HUDEP-2 (cell line): ENCODE measurements around the gene RBM33.

ENCODE experiments used
- DNase-seq, 76 experiments: peaks; one replicate each; lab custom pipeline; 2025; ENCODE audit not compliant: unreplicated experiment in 76 of 76; lab: John Stamatoyannopoulos, UW

Gene RBM33

DNA sequence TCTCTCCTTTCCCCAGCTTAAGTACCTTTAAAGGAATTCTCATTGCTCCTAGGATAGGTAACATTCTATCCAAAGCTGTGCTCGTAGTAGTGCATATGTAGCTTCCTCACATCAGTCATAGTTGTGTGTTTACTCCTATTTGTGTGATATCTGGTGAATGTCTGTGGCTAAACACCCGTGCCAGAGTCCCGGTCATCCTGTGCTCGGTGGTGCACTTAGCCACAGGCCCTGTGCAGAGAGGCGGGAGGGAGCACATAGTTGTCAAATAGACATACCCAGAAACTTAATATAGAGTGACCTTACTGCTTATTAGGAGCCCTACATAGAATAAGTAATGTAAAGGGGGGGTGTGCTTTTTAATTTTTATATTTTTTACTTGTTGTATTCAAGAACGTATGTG is 76.6 kb downstream of the RBM33 start:
- DNase-seq: no peak

DNA sequence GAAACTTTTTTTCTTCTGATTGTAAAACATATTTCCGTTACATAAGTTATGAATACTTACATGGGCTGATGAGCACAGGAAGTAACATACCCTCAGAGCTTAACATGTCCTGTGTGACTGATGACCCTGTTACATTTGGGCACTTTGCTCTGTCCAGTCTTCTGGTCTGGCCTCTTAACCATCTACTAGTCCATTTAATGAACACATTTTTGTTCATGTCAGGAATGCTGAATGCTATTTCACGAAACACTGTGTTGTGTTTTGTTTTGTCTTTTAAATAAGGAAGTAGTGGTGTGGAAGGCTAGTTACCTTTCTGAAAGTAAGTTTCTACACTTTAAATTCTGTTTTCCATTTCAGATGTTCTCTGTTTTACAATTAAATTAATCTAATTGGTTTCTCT is 77.7 kb downstream of the RBM33 start:
- no peak for DNase-seq

GRCh38 chr7:155722936-155723335 is 78.5 kb downstream of the RBM33 start:
- DNase-seq: no peak

GRCh38 chr7:155724327-155725005 is 80.0 kb downstream of the RBM33 start:
- DNase-seq: peak in 1 of 76 experiments; percentile 2

DNA sequence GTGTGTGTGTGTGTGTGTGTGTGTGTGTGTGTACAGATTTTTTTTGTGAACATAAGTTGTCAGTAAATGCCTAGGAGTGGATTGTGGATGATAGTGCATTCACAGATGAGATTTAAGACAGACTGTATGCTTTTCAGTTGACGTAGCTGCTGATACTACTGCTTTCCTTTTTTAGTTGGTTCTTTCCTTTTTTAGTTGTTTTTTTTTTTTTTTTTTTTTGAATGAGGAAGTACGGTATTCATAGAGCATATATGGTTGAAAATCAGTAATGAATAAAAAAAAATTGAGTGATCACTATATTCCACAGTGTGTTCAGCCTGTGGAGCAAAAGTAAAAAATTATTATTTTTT is 80.5 kb downstream of the RBM33 start:
- DNase-seq: no peak

GRCh38 chr7:155727616-155728015 is 83.2 kb downstream of the RBM33 start:
- no peak for DNase-seq

DNA sequence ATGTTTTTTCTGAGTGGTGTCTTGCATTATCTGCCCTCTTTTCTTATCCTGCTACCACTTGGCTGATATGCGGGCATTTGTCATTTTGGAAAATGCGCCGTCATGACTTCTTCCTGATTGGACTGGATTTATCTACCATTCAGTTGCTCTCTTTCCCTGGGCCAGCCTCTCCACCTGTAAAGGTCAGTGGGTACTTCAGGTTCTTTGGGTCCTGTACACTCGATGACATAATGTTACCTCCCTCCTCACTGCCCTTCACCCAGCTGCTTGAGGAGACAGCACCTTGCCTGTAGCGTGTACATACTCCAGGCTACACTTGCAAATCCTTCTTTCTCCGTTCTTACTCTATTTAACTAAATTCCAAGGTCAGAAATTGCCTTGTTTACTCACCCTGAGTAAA is 83.7 kb downstream of the RBM33 start:
- no peak for DNase-seq

DNA sequence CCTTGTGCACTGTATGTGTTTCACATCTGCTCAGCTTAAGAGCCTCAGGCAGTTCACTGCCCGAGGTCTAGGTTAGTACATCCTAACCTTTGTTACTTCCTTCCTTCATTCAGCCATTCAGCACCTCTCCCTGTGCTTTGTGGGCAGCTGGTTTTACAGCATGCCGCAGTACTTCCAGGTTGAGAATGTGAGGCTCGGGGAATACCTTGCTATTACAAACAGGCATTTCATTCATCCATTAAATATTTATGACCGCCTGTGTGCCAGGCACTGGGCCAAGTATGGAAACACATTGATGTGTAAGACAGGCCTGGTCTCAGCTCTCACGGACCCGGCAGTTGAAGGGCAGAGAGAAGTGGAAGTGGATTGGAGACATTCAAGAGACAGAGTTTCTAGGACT is 85.4 kb downstream of the RBM33 start:
- DNase-seq: no peak

DNA sequence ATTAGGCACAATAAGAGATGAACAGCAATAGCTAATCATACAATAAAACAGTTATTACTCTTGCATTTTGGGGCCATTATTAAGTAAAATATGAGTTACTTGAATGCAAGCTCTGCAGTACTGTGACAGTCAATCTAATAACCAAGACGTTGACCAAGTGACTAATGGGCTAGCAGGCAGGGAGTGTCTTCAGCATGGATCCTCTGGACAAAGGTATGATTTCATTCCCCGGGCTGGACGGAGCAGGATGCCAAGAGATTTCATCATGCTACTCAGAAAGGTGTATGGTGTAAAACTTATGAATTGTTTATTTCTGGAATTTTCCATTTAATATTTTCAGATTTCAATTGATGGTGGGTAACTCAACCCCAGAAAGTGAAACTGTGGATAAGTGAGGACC is 86.9 kb downstream of the RBM33 start:
- no peak for DNase-seq

DNA sequence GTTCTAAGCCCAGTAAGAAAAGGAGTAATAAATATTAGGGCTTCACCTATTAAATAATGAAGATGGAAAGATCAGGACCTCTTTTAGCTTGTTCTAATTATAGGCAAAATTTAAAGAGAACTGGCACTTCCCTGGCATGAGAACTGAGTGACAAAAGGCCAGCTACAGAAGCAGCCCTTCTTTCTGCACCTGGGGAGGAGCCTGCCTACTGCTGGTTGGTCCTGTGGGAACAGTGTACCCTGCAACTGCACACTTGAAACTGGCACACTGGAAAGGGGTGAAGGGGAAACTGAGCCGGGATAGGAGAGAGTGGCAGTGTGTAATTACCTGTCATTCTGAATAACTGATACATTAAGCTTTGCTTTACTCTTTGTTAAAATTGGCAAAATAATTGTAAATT is 87.4 kb downstream of the RBM33 start:
- no peak for DNase-seq

GRCh38 chr7:155732286-155732685 is 87.8 kb downstream of the RBM33 start:
- DNase-seq: no peak

DNA sequence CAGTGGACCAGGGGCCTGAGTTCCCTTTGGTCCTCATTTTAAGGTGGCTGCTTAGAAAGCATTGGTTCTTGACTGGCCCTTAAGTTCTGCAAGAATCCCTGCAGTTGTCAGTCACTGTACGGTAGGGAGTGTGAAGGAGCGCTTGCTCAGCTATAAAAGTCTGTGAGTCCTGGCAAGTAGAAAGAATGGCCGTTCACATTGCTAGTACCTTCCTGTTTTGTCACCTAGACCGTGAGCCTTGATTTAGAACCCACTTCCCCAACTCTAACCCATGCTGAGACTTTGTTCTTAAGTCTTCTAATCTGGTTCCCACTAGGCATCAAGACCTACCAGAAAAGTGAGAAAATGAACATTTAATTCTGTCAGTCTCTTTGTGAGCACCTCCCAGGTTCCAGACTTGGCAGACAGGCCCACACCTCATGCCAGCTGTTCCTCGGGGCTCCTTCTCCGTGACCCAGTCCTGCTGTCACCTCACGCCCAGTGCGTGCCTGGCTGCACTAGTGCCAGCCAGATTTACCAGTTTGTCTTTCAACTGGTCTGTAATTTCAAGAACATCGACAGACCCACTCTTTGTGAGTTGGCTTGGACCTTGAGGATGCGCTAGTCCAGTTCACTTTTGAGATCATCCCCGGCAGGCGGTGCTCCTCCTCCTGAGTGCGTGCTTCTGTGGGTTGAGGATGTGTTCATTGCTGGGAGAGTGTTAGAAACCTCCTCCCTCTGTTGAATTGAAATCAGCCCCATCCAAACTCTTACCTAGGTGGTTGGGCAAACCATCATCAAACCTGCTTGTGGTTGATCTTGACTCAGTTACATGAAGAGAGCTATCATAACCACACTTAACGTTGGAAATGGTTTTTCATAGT is 89.4 kb downstream of the RBM33 start:
- DNase-seq: no peak

DNA sequence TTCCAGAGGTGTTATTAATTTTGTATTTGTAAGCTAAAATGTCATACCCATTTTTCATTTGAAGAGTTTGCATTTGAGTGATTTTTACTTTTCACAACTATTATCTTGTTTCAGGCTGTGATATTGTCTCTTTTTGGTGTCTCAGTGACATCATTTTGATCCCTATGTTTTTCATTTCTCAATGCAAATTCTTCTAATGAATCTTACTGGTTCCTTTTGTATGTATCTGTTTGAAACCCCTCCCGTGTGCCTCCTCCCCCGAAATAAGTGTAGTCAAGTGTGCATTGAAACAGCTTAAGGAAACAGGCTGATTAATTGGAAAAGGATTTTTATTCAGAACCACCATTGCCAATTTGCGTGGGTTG is 90.0 kb downstream of the RBM33 start:
- DNase-seq: no peak

DNA sequence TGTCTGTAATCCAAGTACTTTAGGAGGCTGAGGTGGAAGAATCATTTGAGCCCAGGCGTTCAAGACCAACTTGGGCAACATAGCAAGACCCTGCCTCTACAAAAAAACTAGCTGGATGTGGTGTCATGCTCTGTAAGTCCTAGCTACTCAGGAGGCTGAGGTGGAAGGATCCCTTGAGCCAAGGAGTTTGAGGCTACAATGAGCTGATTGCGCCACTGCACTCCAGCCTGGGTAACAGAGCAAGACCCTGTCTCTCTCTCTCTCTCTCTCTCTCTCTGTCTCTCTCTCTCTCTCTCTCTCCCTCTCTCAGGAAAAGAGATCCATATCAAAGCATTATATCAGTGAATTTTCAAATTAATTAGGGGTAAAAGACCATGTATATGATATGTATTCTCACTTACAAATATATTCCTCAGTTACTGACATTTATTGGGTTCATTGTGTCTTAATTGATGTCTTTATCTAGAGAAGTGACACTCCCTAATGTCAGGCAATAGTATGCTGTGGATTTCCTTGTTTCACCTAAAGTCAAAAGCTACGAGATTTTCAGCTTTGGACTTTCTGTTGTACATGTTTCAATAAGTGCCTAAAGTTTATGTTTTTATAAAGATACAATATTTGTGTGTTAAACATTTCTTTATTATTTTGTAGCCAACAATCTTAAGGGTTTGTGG is 91.1 kb downstream of the RBM33 start:
- no peak for DNase-seq

DNA sequence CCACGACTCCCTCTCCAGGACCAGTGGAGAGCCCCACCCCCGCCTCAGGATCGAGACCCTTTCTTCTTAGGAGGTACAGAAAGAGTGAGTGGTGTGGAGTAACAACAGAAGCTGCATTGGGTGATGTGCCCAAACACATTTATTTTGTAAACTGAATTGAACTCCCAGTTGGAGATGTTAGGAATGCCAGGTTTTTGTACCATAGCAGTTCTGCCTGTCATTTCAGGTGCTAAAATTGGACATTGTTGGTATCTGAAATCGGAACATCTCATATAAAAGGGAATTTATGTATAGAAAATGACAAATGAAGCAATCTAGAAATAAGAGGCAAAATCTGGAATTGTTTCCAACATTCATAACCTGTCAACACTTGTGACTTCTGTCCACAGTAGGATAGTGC is 93.1 kb downstream of the RBM33 start:
- no peak for DNase-seq

- DNase-seq: no peak
Measured at GRCh38 chr7:155738104-155738503, 93.6 kb downstream of the RBM33 start.

GRCh38 chr7:155738652-155739537 is 94.4 kb downstream of the RBM33 start:
- DNase-seq: peak in 58 of 76 experiments; percentile 3 to 73 (median 43)

GRCh38 chr7:155739538-155740143 is 95.2 kb downstream of the RBM33 start:
- DNase-seq: no peak

- no peak for DNase-seq
Measured at GRCh38 chr7:155741082-155741481, 96.6 kb downstream of the RBM33 start.

GRCh38 chr7:155741805-155742204 is 97.3 kb downstream of the RBM33 start:
- DNase-seq: no peak
